Esophagus muscularis mucosa (tissue), 3 donors: Measurements from ENCODE around the gene OR2M2.

ENCODE experiments used
- POLR2AphosphoS5 ChIP-seq, 2 donors: sonication (generic); formaldehyde crosslinking; IDR thresholded peaks; one replicate each; pipeline ENCODE4 v1.6.1; 2017; ENCODE audit warnings: antibody characterized with exemption in 2 of 2
- TF ChIP-seq, protein P1 (sequence below), 3 experiments: fragments of 200-600 bp in 2 of 3; fragments of 450-650 bp in 1 of 3; sonication (generic) in 2 of 3; IDR thresholded peaks; one replicate each; pipeline ENCODE4 v1.5.1; 2017 to 2019; ENCODE audit warnings: antibody characterized with exemption in 3 of 3, mild to moderate bottlenecking in 2 of 3, moderate library complexity in 1 of 3

DNA sequence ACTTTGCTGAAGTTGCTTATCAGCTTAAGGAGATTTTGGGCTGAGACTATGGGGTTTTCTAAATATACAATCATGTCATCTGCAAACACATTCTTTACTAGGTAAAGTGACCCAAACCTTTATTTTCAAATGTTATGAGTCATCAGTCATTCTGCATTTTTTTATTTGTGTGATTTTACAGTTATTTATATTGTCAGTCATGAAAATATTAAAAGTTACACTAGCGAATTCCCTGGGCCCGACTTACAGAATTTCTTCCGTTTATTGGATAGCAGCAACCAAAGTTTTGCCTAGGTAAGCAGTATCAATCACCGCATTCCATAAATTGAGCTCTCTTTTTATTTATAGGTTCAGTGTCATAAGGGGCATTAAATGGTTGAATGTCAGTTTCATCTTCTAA lies 15.9 kb upstream of the OR2M2 start:
- TF ChIP-seq POLR2AphosphoS5 (IDR thresholded peaks at IDR 0.05) = no peak
- TF ChIP-seq, protein P1, sequence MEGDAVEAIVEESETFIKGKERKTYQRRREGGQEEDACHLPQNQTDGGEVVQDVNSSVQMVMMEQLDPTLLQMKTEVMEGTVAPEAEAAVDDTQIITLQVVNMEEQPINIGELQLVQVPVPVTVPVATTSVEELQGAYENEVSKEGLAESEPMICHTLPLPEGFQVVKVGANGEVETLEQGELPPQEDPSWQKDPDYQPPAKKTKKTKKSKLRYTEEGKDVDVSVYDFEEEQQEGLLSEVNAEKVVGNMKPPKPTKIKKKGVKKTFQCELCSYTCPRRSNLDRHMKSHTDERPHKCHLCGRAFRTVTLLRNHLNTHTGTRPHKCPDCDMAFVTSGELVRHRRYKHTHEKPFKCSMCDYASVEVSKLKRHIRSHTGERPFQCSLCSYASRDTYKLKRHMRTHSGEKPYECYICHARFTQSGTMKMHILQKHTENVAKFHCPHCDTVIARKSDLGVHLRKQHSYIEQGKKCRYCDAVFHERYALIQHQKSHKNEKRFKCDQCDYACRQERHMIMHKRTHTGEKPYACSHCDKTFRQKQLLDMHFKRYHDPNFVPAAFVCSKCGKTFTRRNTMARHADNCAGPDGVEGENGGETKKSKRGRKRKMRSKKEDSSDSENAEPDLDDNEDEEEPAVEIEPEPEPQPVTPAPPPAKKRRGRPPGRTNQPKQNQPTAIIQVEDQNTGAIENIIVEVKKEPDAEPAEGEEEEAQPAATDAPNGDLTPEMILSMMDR (IDR thresholded peaks at IDR 0.05) = no peak
